GM18861 (cell line): ENCODE data around the gene SLC9A8.

ENCODE experiments used
- ATAC-seq: cut with Tn5 transposase; IDR thresholded peaks from one replicate; pipeline ENCODE4 v1.9.1; 2021; ENCODE audit not compliant: unreplicated experiment

SLC9A8 gene

DNA sequence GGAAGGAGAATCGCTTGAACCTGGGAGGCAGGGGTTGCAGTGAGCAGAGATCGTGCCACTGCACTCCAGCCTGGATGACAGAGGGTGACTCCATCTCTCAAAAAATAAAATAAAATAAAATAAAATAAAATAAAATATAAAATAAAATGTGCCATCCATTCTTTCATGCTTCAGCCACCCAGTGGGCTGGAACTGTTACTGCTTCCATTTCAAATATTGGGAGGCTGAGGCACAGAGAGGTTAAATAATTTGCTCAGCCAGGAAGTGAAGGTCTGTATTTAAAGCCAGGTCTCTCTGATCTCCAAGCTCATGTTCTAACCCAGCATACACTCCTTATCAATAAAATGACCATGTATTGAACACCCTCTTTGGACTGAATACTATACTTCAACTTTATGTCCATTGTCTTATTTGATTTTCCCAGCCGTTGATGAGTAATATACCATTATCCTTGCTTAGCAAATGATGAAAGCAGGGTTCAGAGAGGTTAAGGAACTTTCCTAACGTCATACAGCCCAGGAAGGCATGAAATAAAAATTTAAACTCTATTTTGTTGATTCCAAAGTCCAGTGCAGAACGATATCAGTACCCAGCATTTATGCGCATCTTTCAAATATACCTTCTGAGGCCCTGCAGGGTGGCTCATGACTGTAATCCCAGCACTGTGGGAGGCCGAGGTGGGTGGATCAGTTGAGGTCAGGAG lies 25.8 kb upstream of the SLC9A8 start:
- no peak for ATAC-seq

DNA sequence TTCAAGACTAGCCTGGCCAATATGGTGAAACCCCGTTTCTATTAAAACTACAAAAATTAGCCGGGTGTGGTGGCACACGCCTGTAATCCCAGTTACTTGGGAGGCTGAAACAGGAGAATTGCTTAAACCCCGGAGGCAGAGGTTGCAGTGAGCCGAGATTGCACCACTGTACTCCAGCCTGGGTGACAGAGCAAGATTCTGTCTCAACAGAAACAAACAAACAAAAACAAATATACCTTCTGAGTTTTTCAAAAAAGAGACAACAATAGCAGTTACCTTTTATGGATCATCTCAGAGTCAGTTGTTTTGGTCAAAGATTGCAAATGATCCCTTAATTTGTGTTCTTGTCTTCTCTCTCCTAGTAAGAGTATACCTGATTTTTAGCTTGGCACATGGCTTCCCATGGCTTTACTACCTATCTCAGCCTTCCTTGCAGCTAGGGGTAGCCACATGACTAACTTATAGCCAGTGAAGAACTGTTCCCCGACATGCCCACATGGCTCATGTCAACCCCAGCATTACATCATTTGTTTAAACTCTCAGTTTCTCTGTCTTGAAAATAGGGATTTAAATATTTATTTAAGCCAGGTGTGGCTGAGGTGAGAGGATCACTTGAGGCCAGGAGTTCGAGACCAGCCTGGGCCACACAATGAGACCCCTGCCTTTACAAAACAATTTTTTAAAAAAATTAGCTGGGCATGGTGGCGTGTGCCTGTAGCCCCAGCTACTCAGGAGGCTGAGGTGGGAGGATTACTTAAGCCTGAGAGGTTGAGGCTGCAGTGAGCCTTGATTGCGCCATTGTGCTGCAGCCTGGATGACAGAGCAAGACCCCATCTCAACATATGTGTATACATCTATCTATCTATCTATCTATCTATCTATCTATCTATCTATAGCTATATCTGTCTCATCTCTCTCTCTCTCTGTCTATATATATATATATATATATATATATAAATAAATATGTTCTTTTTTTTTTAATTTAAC lies 25.0 kb upstream of the SLC9A8 start:
- ATAC-seq = no peak

DNA sequence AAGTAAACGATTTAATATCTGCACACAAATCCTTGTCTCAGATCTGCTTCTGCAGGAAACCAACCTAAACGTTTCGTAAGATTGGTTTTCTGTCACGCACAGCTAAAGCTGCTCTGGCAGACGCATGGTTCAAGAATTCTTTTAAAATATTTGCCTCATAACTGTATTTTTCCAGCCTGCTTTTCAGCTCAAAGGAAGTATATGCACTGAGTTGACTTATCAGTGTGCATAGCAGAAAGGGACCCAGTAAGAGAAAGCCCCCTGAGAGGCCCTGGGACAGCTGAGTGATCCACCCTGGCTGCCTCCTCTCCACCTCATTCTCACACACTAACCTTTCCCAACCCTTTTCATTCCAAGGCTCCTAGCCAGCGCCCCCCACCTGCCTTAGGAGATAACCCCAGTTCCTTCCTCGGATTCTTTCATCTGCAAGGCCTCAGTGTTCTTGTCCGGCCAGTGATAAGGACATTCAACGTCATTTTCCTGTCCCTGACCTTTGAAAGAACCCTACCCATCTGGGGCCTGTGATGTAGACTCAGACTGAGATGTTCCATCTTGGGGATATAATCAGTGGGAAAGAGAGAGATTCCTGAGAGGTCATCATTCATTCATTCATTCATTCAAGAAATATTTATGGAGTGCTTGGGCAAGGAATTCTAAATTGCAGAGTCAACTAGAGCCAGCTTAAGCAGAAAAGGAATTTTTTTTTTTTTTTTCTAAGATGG lies 22.4 kb upstream of the SLC9A8 start:
- ATAC-seq = no peak

DNA sequence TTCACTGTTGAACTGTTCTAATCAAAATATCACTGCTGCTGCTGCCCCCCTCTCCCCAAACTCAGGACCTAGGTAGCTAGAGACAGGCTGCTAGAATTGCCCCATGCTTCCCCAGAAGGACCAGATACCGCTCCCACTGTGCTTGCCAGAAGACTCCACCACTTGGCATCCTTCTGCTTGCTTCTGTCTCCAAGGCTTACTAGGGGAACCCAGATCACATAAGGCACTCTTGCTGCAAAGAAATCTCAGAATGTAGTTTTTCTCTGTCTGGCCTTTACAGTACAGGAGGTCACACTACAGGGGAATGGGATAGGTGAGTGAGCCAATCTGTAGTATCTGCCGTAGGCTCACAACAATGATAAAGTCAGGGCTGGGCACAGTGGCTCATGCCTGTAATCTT lies 21.5 kb upstream of the SLC9A8 start:
- ATAC-seq = no peak

DNA sequence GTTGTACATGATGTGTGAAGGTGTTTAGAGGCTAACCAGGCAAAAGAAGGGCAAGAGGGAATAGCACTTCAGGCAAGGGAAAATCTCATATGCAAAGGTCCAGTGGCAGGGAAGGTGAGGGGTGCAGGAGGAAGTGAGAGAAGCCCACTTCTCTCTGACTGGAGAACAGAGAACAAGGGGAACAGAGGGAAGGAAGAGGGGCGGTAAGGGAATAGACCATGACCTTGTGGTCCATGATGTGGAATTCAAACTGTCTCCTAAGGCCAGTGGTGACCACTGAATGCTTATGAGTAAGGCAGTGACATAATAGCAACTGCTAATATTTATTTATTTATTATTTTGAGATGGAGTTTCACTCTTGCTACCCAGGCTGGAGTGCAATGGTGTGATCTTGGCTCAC lies 20.6 kb upstream of the SLC9A8 start:
- no peak for ATAC-seq

DNA sequence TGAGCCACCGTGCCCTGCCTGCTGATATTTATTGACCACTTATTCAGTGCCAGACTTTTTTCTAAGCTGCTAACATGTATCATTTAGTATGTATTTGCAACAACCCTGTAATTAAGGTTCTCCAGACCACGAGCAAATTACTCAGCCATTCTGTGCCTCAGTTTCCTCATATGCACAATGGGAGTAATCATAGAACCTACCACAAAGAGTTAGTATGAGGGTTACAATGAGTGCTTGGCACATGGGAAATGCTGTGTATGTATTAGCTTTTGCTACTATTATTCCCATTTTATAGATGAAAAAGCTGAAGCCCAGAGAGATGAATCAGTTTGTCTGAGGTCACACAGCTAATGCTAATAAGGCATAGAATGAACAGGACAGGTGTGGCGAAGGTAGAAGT lies 20.0 kb upstream of the SLC9A8 start:
- no peak for ATAC-seq

DNA sequence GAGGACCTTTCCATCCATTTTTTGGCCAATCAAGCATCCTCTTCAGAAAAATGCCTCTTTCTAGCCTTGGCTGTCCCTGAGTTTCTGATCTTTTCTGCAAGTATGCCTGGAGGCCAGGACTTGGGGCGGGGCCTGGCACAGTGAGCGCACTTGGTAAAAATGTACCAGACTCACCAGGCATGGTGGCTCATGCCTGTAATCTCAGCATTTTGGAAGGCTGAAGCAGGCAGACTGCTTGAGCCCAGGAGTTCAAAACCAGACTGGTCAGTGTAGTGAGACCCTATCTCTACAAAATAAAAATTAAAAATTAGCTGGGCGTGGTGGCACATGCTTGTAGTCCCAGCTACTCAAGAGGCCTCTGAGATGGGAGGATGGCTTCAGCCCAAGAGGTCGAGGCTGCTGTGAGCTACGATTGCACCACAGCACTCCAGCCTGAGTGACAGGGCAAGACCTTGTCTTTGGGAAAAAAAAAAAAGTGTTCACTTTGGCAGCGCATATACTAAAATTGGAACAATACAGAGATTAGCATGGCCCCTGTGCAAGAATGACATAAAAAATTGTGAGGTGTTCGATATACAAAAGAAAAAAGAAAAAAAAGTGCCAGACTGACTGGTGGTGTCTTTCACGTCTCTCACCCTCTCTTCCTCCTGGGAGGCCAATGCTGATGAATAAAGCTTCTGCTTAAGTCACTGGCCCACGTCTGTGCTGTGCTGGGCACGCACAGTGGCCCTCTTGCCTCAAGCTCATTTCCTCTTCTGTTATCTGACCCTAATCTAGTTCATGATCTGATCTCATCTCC lies 18.1 kb upstream of the SLC9A8 start:
- ATAC-seq = no peak

DNA sequence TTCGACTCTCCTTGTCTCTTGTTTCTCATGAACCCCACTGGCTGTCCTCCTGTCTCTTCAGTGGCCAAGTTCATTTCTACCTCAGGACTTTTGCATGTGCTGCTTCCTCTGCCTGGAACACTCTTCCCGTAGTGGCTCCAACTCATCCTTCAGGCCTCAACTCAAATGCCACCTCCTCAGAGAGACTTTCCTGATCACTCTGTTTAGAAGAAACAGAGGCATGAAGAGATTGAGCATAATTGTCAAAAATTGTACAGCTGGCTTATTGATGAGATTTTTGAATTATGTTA lies 17.5 kb upstream of the SLC9A8 start:
- no peak for ATAC-seq

DNA sequence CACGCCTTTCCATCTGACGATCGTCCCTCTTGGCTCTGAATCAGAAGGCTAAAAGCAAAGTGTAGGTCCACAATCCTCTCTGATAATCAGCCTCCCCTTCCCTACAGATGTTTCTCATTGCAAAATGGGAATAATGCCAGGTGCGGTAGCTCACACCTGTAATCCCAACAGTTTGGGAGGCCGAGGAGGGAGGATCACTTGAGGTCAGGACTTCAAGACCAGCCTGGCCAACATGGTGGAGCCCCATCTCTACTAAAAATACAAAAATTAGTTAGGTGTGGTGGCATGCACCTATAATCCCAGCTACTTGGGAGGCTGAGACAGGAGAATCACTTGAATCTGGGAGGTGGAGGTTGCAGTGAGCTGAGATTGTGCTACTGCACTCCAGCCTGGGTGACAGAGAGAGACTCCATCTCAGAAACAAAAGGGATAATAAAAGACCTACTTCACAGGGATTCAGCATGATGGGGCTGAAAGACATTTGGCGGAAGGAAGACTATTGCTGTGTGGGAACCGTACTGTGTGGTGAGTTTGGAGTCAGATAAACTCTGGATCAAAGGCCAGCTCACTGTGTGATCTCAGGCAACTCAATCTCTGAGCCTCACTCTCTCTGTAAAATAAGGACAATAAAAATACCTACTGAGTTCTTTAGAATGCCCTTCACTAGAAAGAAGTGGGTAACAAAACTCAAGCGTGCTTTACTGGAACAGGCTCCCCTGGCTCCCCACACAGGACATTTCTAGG lies 15.9 kb upstream of the SLC9A8 start:
- ATAC-seq = no peak

DNA sequence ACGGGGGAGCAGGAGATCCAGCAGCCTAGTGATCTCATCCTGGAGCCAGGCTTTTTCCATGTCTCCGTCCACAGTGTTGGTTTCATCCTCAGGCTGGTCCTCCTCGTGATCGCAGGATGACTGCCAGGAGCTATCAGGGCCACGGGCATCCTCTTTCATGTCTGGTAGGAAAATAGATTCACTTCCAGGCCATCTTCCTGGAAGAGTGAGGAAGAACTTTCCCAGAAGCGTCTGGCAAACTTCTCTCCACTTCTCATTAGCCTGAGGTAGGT lies 15.3 kb upstream of the SLC9A8 start:
- ATAC-seq = no peak

DNA sequence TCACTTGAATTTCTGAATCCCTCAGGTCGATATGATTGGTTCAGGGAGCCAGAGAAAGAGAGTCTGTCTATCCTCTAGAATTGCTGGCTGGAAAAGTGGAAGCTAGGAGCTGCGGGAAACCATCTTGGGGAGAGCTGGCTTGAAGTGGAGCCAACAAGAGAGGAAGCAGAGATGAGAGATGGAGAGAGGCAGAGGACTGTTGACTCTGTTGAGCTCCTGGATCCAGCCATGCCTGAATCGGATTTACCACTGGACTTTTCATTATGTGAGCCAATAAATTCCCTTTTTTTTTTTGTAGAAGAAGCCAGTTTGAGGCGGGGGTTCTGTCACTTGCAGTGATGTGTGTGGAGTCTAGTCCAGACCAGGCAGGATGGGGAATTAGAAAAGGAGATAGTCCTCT lies 13.9 kb upstream of the SLC9A8 start:
- no peak for ATAC-seq

DNA sequence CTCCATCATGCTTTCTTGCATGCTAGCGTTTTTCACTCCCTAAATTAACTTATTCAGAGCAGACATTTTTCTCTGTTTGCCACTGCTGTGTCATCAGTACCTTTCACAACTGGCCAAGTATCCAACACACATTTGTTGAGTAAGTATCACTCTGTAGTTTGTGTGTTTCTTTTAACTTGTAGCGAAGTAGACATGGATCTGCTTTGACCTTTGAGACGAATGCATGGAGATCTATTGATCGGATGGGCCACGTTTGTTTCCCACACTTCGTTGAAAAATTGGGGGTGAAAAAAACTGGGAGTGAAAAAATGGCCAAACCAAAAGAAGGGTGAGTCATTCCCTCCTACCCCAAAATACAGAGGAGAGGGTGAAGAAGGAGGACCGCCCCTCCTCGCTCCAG lies 12.9 kb upstream of the SLC9A8 start:
- ATAC-seq = no peak

DNA sequence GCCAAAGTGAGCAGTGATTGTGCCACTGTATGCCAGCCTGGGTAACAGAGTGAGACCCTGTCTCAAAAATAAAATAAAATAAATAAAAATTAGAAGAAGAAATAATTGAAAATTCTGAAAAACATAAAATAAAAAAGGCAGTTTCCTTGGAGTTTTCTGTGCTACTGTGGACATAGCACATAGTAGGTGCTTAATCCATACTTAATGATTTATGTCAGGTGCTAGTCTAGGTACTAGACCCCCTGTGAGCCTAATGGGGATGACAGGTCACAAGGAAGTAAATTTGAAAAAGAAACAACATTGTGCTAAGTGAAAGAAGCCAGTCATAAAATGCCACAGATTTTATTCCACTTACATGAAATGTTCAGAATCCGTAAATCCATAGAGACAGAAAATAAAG lies 9.2 kb upstream of the SLC9A8 start:
- no peak for ATAC-seq

DNA sequence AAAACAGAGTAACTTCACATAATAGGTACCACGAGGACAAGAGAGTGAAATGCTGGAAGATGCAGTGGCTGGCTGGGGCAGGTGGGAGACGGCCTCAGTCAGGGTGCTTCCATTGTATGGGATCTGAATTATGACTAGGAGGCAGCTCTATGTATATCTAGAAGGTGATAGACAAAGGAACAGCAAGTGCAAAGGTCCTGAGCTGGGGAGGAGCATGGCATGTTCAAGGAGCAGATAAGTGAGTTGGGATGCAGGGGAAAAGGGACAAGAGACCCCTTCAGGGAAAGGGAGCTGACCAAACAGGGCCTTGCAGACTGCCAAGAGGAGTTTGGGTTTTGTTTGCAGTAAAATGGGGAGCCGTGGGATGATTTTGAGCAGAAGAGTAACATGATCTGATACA lies 8.3 kb upstream of the SLC9A8 start:
- ATAC-seq = no peak

DNA sequence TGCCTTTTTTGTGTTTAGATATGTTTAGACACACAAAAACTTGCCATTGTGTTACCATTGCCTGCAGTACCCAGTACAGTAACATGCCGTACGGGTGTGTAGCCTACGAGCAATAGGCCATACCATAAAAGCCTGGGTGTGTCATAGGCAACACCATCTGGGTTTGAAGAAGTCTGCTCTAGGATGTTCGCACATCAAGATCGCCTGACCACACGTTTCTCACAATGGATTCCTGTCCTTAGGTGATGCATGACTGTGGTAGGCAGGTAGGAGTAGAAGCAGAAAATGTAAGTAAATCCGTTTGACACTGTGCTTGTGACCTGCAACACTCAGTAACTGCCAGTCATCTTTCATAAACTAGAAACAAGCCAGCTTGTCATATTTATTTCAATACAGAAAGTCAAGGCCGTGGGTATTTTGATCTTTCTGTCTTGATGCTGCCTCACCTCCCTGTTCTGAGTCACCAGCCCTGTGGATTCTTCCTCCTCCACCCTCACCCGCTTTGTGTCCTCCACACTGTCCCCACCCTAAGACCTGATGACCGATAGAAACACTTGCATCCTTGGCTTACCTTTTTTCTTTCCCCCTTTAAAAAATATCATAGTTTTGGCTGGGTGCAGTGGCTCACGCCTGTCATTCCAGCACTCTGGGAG lies 7.3 kb upstream of the SLC9A8 start:
- ATAC-seq = peak; percentile 27

DNA sequence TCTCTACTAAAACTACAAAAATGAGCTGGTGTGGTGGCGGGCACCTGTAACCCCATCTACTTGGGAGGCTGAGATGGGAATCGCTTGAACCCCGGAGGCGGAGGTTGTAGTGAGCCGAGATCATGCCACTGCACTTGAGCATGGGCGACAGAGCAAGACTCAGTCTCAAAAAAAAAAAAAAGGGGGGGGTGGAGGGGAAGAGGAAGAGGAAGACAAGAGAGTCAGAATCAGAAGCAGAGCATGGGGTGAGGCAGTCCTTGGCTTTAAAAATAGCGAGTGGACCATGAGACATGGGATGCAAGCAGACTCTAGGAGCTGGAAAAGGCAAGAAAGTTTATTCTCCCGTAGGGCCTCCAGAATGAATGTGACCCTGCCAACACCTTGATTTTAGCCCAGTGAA lies 3.9 kb upstream of the SLC9A8 start:
- ATAC-seq = no peak

DNA sequence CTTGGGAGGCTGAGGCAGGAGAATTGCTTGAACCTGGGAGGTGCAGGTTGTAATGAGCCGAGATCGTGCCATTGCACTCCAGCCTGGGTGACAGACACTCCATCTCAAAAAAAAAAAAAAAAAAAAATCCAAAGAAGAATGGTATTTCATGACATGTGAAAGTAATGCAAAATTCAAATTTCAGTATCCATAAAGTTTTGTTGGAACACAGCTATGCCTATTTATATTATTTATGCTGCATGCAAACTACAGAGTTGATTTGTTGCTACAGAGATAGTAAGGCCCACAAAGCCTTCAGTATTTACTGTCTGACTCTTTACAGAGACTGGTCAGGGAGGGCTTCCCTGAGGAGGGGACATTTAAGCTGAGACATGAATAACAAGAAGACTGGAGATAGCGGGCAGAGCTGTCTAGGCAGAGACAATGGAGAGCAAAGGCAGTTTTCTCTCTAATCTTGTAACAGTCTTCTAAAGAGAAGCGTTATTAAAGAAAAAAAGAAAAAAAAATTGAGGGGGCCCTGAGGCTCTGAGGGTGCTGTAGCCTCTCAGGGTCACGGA lies 2.7 kb upstream of the SLC9A8 start:
- no peak for ATAC-seq

DNA sequence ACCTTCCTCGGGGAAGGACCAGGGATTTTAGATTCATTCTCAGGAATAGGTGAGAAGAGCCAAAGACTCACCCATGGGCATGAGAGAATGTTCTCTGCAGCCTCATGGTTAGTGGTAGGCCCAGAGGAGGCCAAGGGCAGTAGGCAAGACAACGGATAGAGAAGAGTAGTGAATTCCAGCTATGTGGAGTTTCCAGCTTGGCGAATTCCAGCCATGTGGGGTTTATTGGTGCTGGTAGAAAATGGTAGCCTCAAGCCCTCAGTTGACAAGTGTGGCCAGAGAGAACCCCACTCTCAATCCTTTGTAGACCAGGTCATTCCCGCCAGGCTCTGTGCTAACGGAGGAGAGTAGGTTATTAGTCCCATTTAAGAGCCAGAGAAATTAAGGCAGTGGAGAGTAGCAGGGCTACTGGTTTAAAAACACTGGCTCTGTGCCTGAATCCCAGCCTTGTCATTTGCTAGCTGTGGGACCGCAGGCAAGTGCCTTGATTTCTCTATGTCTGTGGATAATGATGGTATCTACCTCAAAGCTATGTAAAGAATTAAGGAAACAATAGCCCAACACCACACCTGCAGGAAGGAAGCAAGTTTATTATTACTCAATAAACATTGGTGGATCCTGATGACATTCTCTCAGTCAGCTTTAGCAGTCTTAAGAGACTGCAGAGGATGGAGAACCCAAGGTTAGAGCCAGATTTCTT lies 2.0 kb upstream of the SLC9A8 start:
- ATAC-seq = no peak

DNA sequence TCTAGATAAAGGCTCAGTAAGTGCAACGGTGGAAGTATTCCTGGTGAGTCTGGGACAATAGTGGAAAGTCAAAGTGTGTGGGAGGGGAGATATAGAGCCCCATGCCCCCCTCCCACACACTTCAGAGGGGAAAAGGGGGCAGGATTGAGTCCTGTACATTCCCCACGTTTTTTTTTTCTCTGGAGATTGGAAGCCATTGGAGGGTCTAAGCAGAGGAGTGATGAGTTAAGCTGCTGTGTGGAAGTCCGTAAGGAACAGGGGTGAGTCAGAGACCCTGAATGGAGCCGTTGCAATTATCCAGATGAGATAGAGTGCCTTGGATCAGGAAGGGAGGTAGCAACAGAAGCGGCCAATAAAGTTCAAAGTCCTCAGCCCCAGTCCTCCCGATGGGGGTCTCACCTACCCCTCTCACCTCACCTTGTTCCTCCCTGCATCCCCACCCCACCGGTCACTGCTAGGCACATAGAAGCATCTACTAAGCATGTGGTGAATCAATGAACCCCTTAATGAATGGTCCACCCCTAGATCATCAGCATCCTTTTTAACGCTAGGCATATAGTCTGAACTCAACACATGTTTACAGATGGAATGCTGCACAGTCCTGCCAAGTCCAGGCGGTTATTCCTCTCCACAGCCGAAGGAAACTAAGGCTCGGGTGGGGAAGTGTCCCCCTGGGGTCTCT lies 662 bp upstream of the SLC9A8 start:
- ATAC-seq = peak; percentile 17
